Metanephros (tissue), 1 donor: Measurements from ENCODE around the gene MUC5AC. TPM values are rescaled to one million over a fixed set of nuclear protein-coding genes. Genes with fewer than 3 reads are reported as not detected.

Source experiments
- total RNA-seq: library from RNA; depleted of rRNA; stranded (reverse); fragments of >200 nt; gene quantifications from one replicate; pipeline ENCODE4 v1.2.3, GENCODE V29; 2014

Gene MUC5AC, protein sequence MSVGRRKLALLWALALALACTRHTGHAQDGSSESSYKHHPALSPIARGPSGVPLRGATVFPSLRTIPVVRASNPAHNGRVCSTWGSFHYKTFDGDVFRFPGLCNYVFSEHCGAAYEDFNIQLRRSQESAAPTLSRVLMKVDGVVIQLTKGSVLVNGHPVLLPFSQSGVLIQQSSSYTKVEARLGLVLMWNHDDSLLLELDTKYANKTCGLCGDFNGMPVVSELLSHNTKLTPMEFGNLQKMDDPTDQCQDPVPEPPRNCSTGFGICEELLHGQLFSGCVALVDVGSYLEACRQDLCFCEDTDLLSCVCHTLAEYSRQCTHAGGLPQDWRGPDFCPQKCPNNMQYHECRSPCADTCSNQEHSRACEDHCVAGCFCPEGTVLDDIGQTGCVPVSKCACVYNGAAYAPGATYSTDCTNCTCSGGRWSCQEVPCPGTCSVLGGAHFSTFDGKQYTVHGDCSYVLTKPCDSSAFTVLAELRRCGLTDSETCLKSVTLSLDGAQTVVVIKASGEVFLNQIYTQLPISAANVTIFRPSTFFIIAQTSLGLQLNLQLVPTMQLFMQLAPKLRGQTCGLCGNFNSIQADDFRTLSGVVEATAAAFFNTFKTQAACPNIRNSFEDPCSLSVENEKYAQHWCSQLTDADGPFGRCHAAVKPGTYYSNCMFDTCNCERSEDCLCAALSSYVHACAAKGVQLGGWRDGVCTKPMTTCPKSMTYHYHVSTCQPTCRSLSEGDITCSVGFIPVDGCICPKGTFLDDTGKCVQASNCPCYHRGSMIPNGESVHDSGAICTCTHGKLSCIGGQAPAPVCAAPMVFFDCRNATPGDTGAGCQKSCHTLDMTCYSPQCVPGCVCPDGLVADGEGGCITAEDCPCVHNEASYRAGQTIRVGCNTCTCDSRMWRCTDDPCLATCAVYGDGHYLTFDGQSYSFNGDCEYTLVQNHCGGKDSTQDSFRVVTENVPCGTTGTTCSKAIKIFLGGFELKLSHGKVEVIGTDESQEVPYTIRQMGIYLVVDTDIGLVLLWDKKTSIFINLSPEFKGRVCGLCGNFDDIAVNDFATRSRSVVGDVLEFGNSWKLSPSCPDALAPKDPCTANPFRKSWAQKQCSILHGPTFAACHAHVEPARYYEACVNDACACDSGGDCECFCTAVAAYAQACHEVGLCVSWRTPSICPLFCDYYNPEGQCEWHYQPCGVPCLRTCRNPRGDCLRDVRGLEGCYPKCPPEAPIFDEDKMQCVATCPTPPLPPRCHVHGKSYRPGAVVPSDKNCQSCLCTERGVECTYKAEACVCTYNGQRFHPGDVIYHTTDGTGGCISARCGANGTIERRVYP (N-terminal part only)
- total RNA-seq, result 0.18 TPM

DNA sequence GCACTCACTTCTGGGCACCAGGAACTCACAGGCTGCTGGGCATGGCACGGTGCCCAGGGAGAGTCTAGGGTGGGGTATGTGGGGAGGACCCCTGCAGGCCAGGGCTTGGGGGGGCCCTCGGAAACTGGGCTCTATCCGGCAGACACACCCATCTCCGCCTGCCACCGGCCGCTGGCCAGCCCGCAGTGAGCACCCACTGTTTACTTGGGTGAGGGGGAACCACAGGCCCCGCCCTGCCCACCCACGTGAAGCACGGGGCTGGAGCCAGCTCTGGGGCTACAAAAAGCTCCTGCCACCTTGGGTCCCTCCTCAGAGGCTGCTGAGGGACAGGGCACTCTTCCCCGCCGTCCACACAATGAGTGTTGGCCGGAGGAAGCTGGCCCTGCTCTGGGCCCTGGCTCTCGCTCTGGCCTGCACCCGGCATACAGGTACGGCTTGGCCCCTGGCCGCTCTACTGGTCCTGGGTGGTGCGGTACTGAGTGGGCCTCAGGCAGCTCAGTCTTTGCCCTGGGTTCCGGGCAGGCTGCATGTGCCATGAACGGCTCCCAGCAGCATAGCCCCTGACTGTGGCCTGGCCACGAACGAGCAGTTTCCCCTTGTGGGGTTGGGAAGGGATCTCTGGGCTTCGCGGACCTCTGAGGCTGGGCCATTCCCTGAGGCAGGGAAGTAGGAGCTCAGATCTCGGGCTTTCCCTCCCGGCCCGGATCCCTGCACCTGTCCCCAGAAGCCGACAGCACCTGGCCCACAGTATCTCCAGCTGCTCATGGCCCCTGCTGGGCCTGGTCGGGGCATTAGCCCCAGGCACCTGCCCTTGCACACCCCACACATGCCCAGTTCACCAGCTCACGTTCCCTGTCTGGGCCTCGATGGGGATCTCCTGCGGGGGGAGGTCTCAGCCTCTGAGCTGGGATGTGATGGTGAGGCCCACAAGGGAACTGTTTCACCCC, at the start of gene MUC5AC:
TSS of gene MUC5AC (plus strand) at position 309 of the 947 bp plus-strand sequence. CDS start at position 356, 47 bp downstream.

DNA sequence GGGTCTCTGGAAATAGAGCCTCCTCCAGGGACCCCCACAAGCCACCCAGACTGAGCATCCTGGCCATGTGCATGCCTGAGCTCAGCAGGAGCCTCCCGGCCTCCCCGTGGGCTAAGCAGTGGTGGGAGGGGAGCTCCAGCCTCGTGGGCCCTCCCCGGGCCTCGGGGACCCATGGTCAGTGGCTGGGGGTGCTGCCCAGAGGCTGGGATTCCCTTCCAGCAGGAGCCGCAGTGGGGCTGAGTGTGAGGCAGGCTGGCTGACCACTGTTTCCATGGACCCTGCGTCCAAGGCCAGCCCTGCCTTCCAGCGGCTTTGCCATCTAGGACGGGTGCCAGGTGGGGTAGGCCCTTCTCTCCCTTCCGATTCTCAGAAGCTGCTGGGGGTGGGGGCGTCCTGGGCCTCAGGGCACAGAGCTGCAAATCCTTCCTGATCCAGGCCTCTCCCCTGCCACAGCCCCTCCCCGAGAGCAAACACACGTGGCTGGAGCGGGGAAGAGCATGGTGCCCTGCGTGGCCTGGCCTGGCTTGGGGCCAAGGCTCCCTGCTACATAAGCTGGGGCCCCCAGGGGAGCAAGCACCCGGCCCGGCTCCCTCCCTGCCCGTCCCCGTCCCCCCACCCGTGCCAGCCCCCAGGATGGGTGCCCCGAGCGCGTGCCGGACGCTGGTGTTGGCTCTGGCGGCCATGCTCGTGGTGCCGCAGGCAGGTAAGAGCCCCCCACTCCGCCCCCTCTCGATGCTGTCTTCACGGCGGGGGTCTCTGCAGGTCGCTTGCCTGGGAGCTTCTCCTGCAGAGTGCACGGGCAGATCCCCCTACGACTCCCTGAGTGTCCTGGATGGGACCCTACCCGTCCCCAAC, 65.0 kb downstream of the MUC5AC start, which contains the start of gene MUC5B:
TSS of gene MUC5B (plus strand) at position 576 of the 855 bp plus-strand sequence. CDS start at position 634, 58 bp downstream.

Other genes with a start within 250 kb of the MUC5AC start
- 55.0 TPM for gene CHID1, start 247.1 kb upstream of the MUC5AC start, total RNA-seq
- 93.0 TPM for gene AP2A2, start 232.1 kb upstream of the MUC5AC start, total RNA-seq
- gene MUC6, start 121.2 kb upstream of the MUC5AC start, total RNA-seq, result 5.0 TPM
- under 0.01 TPM for gene MUC2, start 83.1 kb upstream of the MUC5AC start, total RNA-seq
- gene MUC5B, start 65.1 kb downstream of the MUC5AC start, total RNA-seq, result 0.12 TPM
- gene TOLLIP, start 151.7 kb downstream of the MUC5AC start, total RNA-seq, result 71.4 TPM
- 0.47 TPM for gene BRSK2, start 232.0 kb downstream of the MUC5AC start, total RNA-seq